NOMO-1 treated with dmso at 0.1 percent for 144 hours (cell line): ENCODE results near the gene FAM9A.
"Not testable (repeated sequence)": the region's sequence is repeated elsewhere in the genome, so short reads cannot be mapped to it uniquely, and the experiment has no call there.

Experiments
- DNase-seq: peaks from one replicate; lab custom pipeline; 2025; ENCODE audit not compliant: unreplicated experiment; lab: John Stamatoyannopoulos, UW

FAM9A gene

DNA sequence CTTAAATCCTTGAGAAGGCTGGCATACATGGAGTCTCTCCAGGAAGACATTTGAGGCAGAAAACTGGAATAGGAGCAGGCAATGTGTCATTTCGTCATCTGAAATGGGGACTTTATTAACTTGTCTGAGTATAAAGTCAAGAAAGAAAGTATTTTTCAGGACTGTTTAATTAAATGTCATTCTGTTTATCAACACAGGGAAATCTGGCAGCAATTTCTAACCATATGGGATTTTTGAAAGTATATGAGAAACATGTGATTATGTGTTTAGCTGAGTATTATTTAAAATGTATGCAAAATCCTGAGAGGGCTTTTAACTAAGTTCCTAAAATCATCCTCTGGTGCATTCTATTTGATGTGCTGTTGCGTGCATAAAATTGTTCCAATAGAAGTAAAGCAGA is 3.9 kb upstream of the FAM9A start:
- no peak for DNase-seq

GRCh38 chrX:8803326-8803725 is 2.1 kb upstream of the FAM9A start:
- DNase-seq, result no peak

DNA sequence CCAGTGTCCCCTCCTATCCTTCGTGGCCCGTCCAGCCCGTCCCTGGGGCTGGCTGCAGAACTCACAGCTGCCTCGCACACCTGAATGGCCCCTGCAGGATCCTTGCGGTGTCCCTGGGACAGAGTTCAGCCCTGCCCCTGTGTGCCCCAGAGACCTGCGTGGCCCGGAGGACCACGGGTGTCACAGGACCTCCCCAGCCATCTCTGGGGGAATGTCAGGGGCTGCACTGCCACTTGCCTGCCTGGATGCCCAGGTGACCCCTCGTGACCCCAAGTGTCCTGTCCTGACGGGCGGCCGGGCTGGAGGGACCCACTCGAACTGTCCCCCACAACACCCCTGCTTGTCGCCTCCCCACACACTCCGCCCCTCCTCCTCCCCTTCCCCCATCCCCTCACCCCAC is 832 bp downstream of the FAM9A start:
- not testable (repeated sequence) for DNase-seq

GRCh38 chrX:8799281-8799680 is 1.9 kb downstream of the FAM9A start:
- not testable (repeated sequence) for DNase-seq

- not testable (repeated sequence) for DNase-seq
Observed at GRCh38 chrX:8798702-8799101, 2.5 kb downstream of the FAM9A start.

DNA sequence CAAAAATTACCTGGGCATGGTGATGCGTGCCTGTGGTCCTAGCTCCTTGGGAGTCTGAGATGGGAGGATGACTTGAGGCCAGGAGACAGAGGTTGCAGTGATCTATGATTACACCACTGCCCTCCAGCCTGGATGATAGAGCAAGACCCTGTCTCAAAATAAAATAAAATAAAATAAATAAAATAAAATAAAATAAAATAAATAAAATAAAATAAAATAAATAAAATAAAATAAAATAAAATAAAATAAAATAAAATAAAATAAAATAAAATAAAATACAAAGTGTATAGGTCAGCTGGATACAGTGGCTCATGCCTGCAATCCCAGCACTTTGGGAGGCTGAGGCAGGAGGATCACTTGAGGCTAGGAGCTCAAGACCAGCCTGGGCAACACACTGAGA is 14.1 kb downstream of the FAM9A start:
- not testable (repeated sequence) for DNase-seq

DNA sequence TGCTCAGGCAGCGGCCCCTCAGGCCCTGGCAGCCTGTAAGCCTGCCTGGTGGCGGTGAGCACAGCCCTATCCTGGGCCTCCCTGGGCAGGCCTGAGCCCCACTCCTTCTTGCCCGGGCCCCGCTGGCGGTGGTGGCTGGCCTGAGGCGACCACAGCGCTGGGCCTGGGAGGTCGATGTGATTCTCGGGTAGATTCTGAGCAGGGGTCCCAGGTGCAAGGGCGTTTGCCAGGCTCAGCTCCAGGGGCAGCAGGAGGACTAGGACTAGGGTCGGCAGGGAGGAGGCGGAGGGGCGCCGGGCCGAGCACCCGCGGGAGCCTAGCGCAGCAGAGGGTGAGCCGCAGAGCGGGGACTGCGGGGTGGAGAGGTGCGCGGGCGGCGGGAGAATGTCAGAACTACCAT is 17.0 kb downstream of the FAM9A start:
- no peak for DNase-seq

- no peak for DNase-seq
Observed at GRCh38 chrX:8783714-8784098, 17.5 kb downstream of the FAM9A start.

GRCh38 chrX:8783097-8783713 is 18.0 kb downstream of the FAM9A start:
- DNase-seq, result no peak

- DNase-seq, result no peak
Observed at GRCh38 chrX:8782595-8782994, 18.6 kb downstream of the FAM9A start.

- DNase-seq, result not testable (repeated sequence)
Observed at GRCh38 chrX:8781921-8782320, 19.3 kb downstream of the FAM9A start.

GRCh38 chrX:8773117-8773516 is 28.1 kb downstream of the FAM9A start:
- no peak for DNase-seq

GRCh38 chrX:8760021-8760420 is 41.2 kb downstream of the FAM9A start:
- DNase-seq, result no peak

DNA sequence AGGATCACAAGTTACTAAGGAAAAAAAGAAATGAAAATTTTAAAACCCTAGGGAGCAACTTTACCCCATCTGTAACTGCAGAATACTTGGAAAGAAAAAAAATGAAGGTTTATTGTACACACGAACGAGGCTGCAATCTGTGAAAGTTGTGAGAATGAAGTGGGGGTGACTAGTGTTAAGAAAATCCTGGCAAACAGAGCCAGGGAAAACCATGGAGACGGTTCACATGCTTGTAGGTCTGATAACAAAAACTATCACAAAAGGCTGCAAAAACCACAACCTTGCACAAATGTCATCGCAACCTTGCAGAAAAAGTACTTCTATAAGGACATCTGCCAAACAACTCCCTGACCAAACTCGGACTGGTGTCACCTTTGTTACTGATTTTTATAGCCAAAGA is 42.5 kb downstream of the FAM9A start:
- not testable (repeated sequence) for DNase-seq

GRCh38 chrX:8757609-8758389 is 43.4 kb downstream of the FAM9A start:
- not testable (repeated sequence) for DNase-seq

DNA sequence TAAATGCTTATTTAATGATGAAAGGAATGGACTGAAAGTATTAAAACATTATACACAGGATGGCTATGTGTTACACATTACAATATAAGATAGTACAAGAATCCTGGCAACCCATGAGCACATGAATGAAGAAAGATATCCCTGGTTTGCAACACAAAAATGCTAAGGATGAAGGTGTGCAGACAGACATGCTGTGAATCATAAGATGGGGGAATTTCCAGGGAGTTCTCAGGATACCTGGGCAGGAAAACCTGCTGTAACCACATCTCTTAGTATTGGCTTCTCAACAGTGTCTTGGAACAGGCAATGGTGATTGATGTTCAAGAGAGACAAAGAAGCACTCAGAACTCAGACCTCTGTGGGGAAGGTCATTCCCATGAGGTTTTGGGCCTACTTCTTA is 45.4 kb downstream of the FAM9A start:
- DNase-seq, result no peak

DNA sequence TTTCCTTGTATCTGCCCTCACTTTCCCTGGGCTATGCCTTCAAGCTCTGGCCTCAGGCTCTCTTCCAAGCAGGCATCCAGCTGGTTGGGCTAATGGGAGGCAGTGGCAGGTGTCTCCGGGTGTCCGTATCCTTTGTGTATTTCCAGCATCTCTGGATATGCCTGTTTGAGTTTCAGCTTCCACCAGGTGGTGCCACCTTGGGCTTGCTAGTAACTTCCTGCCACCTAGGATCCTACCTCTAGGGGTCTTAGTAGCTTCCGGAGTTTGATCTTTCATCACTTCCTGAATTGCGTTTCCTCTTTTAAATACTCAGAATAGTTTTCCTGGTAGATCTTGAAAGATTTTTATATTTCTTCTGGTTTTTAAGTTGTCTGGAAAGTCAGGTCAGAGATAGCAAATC is 46.1 kb downstream of the FAM9A start:
- DNase-seq, result no peak

DNA sequence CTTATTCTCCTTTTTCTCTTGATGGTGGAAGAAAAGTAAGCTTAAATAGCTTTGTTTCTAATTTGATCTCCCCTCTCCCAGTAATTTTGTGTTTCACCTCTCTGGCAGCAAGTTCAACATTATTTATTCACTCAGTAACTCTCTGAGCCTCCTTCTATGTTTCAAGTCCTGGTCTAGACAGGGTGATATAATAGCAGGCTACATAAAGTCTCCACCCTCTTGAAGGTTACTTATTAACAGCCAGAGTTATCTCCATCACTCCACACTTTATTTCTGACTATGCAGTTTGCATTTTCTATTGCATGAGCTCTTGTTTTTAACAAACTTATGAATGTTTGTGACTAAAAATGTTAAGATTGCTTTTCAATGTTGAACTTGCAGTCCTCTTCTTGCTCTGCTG is 51.5 kb downstream of the FAM9A start:
- DNase-seq, result no peak

DNA sequence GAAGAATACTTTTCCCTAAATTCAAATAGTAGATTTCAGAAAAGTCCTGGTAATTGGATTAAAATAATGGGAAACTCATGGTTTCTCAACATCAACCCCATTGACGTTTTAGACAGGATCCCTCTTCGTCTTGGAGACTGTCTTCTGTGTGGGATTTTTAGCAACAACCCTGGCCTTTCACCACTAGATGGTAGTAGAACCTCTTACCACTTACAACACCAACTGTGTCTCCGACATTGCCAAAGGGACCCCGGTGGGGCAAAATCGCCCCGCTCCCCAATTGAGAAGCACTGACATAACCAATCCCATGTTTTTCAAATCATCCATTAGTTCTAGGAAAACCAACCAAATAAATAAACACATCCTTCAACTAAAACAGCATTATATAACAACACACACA is 52.3 kb downstream of the FAM9A start:
- DNase-seq, result no peak

DNA sequence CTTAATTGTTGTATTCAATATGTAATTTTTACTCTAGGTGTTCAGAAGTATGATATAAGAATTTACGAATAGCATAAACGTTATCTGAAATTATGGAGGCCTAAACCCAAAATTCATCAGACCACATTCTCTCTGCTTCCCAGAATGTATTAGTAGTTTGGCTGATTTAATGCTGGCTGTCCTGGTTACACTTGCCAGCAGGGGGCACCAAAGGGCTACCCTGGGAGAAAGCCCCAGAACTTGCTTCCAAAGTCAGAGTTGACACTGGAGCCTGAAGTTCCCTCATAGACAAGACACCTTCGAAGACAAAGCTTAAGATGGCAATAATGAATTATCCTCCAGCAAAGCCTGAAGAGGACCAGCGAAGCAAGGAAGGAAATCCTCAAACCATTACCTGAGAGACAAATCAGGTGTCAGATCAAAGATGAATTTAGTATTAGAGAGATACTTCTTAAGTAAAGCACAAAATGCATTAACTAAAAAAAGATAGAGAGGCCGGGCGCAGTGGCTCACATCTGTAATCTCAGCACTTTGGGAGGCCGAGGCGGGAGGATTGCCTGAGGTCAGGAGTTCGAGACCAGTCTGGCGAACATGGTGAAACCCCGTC is 58.0 kb downstream of the FAM9A start:
- peak; percentile 21 for DNase-seq

GRCh38 chrX:8741981-8742380 is 59.2 kb downstream of the FAM9A start:
- peak; percentile 81 for DNase-seq
